OCI-LY1 (cell line): Measurements from ENCODE around the gene NSUN6.
"Not testable (repeated sequence)": the region's sequence is repeated elsewhere in the genome, so short reads cannot be mapped to it uniquely, and the experiment has no call there.

Experiments used
- H2AFZ ChIP-seq: fragments of 200-600 bp; sonication (generic), shearing (Covaris generic); 2 replicates; pipeline ENCODE4 v1.6.0; 2014; ENCODE audit warnings: antibody characterized with exemption, mild to moderate bottlenecking, low read length
- H3F3A ChIP-seq: fragments of 200-600 bp; sonication (generic), shearing (Covaris generic); 2 replicates; pipeline ENCODE4 v1.6.0; 2014; ENCODE audit warnings: mild to moderate bottlenecking, antibody characterized with exemption, low read length, moderate library complexity; ENCODE audit not compliant: insufficient read depth
- H3K27ac ChIP-seq: fragments of 200-600 bp; sonication (generic); 2 replicates; pipeline ENCODE4 v1.5.1; 2014; ENCODE audit warnings: low read length, mixed run types, mild to moderate bottlenecking, low read depth; ENCODE audit not compliant: poor library complexity, severe bottlenecking
- H3K27me3 ChIP-seq: fragments of 200-600 bp; sonication (generic); 2 replicates; pipeline ENCODE4 v1.6.0; 2014; ENCODE audit warnings: antibody characterized with exemption, mild to moderate bottlenecking, low read length, moderate library complexity; ENCODE audit not compliant: insufficient read depth
- H3K36me3 ChIP-seq: fragments of 200-600 bp; sonication (generic); 2 replicates; pipeline ENCODE4 v1.6.1; 2014; ENCODE audit warnings: mild to moderate bottlenecking, antibody characterized with exemption, low read length, moderate library complexity, mixed read lengths; ENCODE audit not compliant: insufficient read depth
- H3K4me1 ChIP-seq: fragments of 200-600 bp; sonication (generic); 2 replicates; pipeline ENCODE4 v1.5.1; 2014; ENCODE audit warnings: mild to moderate bottlenecking, low read length, moderate library complexity; ENCODE audit not compliant: insufficient read depth, severe bottlenecking
- H3K4me2 ChIP-seq: fragments of 200-600 bp; sonication (generic), shearing (Covaris generic); 2 replicates; pipeline ENCODE4 v1.6.1; 2014; ENCODE audit warnings: low read length
- H3K4me3 ChIP-seq: fragments of 200-600 bp; sonication (generic); 2 replicates; pipeline ENCODE4 v1.5.1; 2014; ENCODE audit warnings: low read length, low read depth, mild to moderate bottlenecking, mixed read lengths; ENCODE audit not compliant: poor library complexity, severe bottlenecking
- H3K79me2 ChIP-seq: fragments of 200-600 bp; shearing (Covaris generic); 2 replicates; pipeline ENCODE4 v1.6.1; 2016; ENCODE audit warnings: mixed run types, low read length, mixed read lengths; ENCODE audit not compliant: insufficient read depth
- H3K9ac ChIP-seq: fragments of 200-600 bp; sonication (generic), shearing (Covaris generic); 2 replicates; pipeline ENCODE4 v1.6.1; 2014; ENCODE audit warnings: mild to moderate bottlenecking, low read length, mixed read lengths
- H3K9me2 ChIP-seq: fragments of 200-600 bp; sonication (generic), shearing (Covaris generic); 2 replicates; pipeline ENCODE4 v1.6.1; 2014; ENCODE audit warnings: low read depth, mild to moderate bottlenecking, low read length, mixed read lengths
- H3K9me3 ChIP-seq: fragments of 200-600 bp; shearing (Covaris generic); 2 replicates; pipeline ENCODE4 v1.6.1; 2014; ENCODE audit warnings: low read length, mixed read lengths
- H4K20me1 ChIP-seq: fragments of 200-600 bp; sonication (generic), shearing (Covaris generic); 2 replicates; pipeline ENCODE4 v1.6.0; 2016; ENCODE audit warnings: mild to moderate bottlenecking, low read length; ENCODE audit not compliant: insufficient read depth
- EZH2 ChIP-seq: fragments of 200-600 bp; sonication (generic), shearing (Covaris generic); IDR thresholded peaks from 2 replicates; pipeline ENCODE4 v1.8.0; 2017; ENCODE audit warnings: borderline replicate concordance, mixed run types, mild to moderate bottlenecking, antibody characterized with exemption, low read length, moderate library complexity, mixed read lengths
- TF ChIP-seq, protein P1 (sequence below): fragments of 200-600 bp; sonication (generic), shearing (Covaris generic); IDR thresholded peaks from 2 replicates; pipeline ENCODE4 v1.5.1; 2017; ENCODE audit warnings: mild to moderate bottlenecking, antibody characterized with exemption, low read length, moderate library complexity, mixed read lengths

Gene NSUN6

DNA sequence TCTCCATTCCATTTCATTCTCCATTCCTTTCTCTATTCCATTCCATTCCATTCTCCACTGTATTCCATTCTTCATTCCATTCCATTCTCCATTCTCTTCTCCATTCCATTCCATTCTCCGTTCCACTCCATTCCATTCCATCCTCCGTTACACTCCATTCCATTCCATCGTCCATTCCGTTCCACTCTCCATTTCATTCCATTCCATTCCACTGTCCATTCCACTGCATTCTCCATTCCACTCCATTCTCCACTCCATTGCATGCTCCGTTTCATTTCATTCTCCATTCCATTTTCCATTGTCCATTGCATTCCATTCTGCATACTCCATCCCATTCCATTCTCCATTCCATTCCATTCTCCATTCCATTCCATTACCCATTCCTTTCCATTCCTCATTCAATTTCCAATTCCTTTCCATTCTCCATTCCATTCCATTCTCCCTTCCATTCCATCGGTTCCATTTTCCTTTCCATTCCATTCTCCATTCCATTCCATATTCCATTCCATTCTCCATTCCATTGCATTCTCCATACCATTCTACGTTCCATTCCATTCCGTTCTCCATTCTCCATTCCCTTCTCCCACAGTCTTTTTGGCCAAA is 78.3 kb downstream of the NSUN6 start:
- no peaks in the 10 kb centered on the region for H3K4me1 ChIP-seq
- no peaks in the 10 kb centered on the region for H3K79me2 ChIP-seq
- no peaks in the 10 kb centered on the region for H3K9me2 ChIP-seq
- H3K9me3 ChIP-seq, result peaks cover 15% of the 10 kb centered on the region; the same call in 1 of the 2 replicates
- no peaks in the 10 kb centered on the region for H4K20me1 ChIP-seq
- H3K9ac ChIP-seq, result no peak overlapping the region
- H3K27me3 ChIP-seq, result no peaks in the 10 kb centered on the region
- H3K27ac ChIP-seq, result no peak overlapping the region
- H3K4me3 ChIP-seq, result no peak overlapping the region
- no peaks in the 10 kb centered on the region for H3F3A ChIP-seq
- peaks cover 16% of the 10 kb centered on the region for H3K36me3 ChIP-seq
- no peak overlapping the region for H2AFZ ChIP-seq
- TF ChIP-seq EZH2, result no peak
- TF ChIP-seq, protein P1, sequence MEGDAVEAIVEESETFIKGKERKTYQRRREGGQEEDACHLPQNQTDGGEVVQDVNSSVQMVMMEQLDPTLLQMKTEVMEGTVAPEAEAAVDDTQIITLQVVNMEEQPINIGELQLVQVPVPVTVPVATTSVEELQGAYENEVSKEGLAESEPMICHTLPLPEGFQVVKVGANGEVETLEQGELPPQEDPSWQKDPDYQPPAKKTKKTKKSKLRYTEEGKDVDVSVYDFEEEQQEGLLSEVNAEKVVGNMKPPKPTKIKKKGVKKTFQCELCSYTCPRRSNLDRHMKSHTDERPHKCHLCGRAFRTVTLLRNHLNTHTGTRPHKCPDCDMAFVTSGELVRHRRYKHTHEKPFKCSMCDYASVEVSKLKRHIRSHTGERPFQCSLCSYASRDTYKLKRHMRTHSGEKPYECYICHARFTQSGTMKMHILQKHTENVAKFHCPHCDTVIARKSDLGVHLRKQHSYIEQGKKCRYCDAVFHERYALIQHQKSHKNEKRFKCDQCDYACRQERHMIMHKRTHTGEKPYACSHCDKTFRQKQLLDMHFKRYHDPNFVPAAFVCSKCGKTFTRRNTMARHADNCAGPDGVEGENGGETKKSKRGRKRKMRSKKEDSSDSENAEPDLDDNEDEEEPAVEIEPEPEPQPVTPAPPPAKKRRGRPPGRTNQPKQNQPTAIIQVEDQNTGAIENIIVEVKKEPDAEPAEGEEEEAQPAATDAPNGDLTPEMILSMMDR, result no peak
- no peak overlapping the region for H3K4me2 ChIP-seq

DNA sequence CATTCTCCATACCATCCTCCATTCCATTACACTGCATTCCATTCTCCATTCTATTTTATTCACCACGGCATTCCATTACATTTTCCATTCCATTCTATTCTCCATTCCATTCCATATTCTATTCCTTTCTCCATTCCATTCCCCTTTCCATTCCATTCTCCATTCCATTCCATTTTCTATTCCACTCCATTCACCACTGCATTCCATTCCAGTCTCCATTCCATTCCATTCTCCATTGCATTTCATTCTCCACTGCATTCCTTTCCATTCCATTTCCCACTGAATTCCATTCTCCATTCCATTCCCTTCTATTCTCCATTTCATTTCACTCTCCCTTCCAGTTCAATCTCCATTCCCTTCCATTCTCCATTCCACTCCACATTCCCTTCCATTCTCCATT is 79.6 kb downstream of the NSUN6 start:
- H3K9me2 ChIP-seq, result no peaks in the 10 kb centered on the region
- peaks cover 5% of the 10 kb centered on the region; the same call in 1 of the 2 replicates for H3K36me3 ChIP-seq
- no peak overlapping the region for H2AFZ ChIP-seq
- no peak for TF ChIP-seq EZH2
- TF ChIP-seq, protein P1, result no peak
- H3K27me3 ChIP-seq, result no peaks in the 10 kb centered on the region
- no peaks in the 10 kb centered on the region for H3K79me2 ChIP-seq
- H3K9me3 ChIP-seq, result peaks cover 18% of the 10 kb centered on the region
- H3F3A ChIP-seq, result no peaks in the 10 kb centered on the region
- H3K27ac ChIP-seq, result no peak overlapping the region
- no peak overlapping the region for H3K4me2 ChIP-seq
- H3K9ac ChIP-seq, result no peak overlapping the region
- H3K4me3 ChIP-seq, result no peak overlapping the region
- H4K20me1 ChIP-seq, result no peaks in the 10 kb centered on the region
- no peaks in the 10 kb centered on the region for H3K4me1 ChIP-seq

DNA sequence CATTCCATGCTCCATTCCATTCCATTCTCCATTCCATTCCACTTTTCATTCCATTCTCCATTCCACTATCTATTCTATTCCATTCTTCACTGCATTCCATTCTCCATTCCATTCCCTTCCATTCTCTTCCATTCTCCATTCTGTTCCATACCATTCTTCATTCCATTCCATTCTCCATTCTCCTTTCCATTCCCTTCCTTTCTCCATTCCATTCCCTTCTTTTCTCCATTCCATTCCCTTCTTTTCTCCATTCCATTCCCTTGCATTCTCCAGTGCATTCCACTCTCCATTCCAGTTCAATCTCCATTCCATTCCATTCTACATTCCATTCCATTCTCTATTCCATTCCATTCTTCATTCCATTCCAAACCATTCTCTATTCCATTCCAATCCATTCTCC is 80.3 kb downstream of the NSUN6 start:
- no peaks in the 10 kb centered on the region for H3F3A ChIP-seq
- H3K4me1 ChIP-seq, result no peaks in the 10 kb centered on the region
- no peaks in the 10 kb centered on the region for H3K27me3 ChIP-seq
- no peak overlapping the region for H3K4me3 ChIP-seq
- no peak overlapping the region for H3K9ac ChIP-seq
- no peak overlapping the region for H3K4me2 ChIP-seq
- no peak for TF ChIP-seq EZH2
- TF ChIP-seq, protein P1, result no peak
- H3K36me3 ChIP-seq, result peaks cover 2% of the 10 kb centered on the region; the same call in 1 of the 2 replicates
- H3K9me2 ChIP-seq, result no peaks in the 10 kb centered on the region
- H4K20me1 ChIP-seq, result no peaks in the 10 kb centered on the region
- H3K27ac ChIP-seq, result no peak overlapping the region
- H2AFZ ChIP-seq, result no peak overlapping the region
- no peaks in the 10 kb centered on the region for H3K79me2 ChIP-seq
- peaks cover 18% of the 10 kb centered on the region for H3K9me3 ChIP-seq

DNA sequence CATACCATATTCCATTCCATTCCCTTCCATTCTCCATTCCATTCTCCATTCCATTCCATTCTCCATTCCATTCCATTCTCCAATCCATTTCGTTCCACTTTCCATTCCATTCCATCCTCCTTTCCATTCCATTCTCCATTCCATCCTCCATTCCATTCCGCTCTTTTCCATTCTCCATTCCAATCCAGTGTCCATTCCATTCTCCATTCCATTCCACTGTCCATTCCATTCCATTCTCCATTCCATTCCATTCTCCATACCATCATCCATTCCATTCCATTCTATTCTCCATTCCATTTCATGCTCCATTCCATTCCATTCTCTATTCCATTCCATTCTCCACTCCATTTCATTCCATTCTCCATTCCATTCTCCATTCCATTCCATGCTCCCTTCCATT is 81.0 kb downstream of the NSUN6 start:
- not testable (repeated sequence) for H3K27me3 ChIP-seq, H2AFZ ChIP-seq, H3F3A ChIP-seq, H3K9ac ChIP-seq, H3K36me3 ChIP-seq, H3K9me2 ChIP-seq, H3K4me3 ChIP-seq, H4K20me1 ChIP-seq, H3K4me2 ChIP-seq, H3K79me2 ChIP-seq, H3K27ac ChIP-seq, H3K4me1 ChIP-seq
- peaks cover 22% of the 10 kb centered on the region for H3K9me3 ChIP-seq
